MM.1S (cell line): ENCODE results near the gene CCNJ.

Experiments used
- EZH2 ChIP-seq: fragments of 300-600 bp; sonication (generic); optimal IDR thresholded peaks from 2 replicates; pipeline ENCODE3; 2017; ENCODE audit warnings: low read depth, mild to moderate bottlenecking, antibody characterized with exemption, low read length, mixed read lengths
- EZH2phosphoT487 ChIP-seq: fragments of 300-600 bp; sonication (generic); IDR thresholded peaks from 2 replicates; pipeline ENCODE4 v1.6.1; 2018; ENCODE audit warnings: antibody characterized with exemption, low read length
- TF ChIP-seq, protein P1 (sequence below): fragments of 300-600 bp; sonication (generic); IDR thresholded peaks from 2 replicates; pipeline ENCODE4 v1.5.1; 2016; ENCODE audit warnings: antibody characterized with exemption, low read length, mixed read lengths

DNA sequence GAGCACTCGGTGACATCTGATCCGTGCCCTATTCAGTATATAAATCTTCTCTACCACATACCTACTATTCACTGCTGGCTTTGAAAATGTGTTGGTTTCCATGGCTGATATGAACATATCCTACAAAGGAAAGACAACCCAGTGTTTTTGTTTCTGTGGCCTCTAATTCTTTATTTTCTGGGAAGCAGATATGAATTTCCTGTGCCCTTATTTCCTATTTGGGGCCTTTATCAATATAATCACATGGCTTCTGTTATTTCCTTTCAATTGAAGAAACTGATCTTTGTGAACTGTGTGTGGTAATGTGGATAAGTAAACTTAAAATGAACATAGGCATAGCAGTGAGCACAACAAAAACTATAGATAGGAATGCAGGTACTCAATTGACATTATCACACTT is 10.6 kb downstream of the CCNJ start:
- TF ChIP-seq, protein P1, sequence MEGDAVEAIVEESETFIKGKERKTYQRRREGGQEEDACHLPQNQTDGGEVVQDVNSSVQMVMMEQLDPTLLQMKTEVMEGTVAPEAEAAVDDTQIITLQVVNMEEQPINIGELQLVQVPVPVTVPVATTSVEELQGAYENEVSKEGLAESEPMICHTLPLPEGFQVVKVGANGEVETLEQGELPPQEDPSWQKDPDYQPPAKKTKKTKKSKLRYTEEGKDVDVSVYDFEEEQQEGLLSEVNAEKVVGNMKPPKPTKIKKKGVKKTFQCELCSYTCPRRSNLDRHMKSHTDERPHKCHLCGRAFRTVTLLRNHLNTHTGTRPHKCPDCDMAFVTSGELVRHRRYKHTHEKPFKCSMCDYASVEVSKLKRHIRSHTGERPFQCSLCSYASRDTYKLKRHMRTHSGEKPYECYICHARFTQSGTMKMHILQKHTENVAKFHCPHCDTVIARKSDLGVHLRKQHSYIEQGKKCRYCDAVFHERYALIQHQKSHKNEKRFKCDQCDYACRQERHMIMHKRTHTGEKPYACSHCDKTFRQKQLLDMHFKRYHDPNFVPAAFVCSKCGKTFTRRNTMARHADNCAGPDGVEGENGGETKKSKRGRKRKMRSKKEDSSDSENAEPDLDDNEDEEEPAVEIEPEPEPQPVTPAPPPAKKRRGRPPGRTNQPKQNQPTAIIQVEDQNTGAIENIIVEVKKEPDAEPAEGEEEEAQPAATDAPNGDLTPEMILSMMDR, result no peak
- TF ChIP-seq EZH2 (no peak), EZH2phosphoT487 (no peak)
